Fibroblast of lung (primary cell): Measurements from ENCODE around the gene STXBP5L. TPM values are rescaled to one million over a fixed set of nuclear protein-coding genes. Genes with fewer than 3 reads are reported as not detected.
A peak's percentile ranks its signal among the peaks of the same experiment; 100 is the strongest.

Experiments
- DNase-seq, 2 donors: peaks; one replicate each; pipeline versions ENCODE4 v3.0.0 to v3.0.0-alpha.2; 2010; ENCODE audit warnings: low read depth in 2 of 2
- H2AFZ ChIP-seq: 2 replicates; pipeline ENCODE4 v1.5.1; 2012; ENCODE audit warnings: low read length, control low read depth, inconsistent platforms
- H3K27ac ChIP-seq: 2 replicates; pipeline ENCODE4 v1.5.1; 2011; ENCODE audit warnings: low read length, control low read depth; ENCODE audit not compliant: insufficient read depth
- H3K27me3 ChIP-seq: 2 replicates; pipeline ENCODE4 v1.5.1; 2011; ENCODE audit warnings: mild to moderate bottlenecking, low read length; ENCODE audit not compliant: control insufficient read depth, insufficient read depth
- H3K36me3 ChIP-seq: 2 replicates; pipeline ENCODE4 v1.5.1; 2011; ENCODE audit warnings: low read length; ENCODE audit not compliant: control insufficient read depth, insufficient read depth
- H3K4me1 ChIP-seq: 2 replicates; pipeline ENCODE4 v1.5.1; 2011; ENCODE audit warnings: low read length; ENCODE audit not compliant: control insufficient read depth, insufficient read depth; ENCODE audit errors: extremely low read depth
- H3K4me2 ChIP-seq: 2 replicates; pipeline ENCODE4 v1.5.1; 2011; ENCODE audit warnings: low read length, control low read depth; ENCODE audit not compliant: insufficient read depth; ENCODE audit errors: extremely low read depth
- H3K4me3 ChIP-seq, 4 experiments: fragments of 200-600 bp in 1 of 4; sonication (generic) in 1 of 4; replicated peaks in 1 of 4; 2 replicates each; pipeline ENCODE4 v1.5.1; 2011 to 2016; ENCODE audit warnings: low read length in 4 of 4, low read depth in 3 of 4, mild to moderate bottlenecking in 3 of 4, control low read depth in 2 of 4, inconsistent platforms in 1 of 4, mixed read lengths in 1 of 4; ENCODE audit not compliant: insufficient read depth in 1 of 4; ENCODE audit errors: control extremely low read depth in 1 of 4
- H3K79me2 ChIP-seq: 2 replicates; pipeline ENCODE4 v1.5.1; 2012; ENCODE audit warnings: mild to moderate bottlenecking, low read length, inconsistent platforms; ENCODE audit not compliant: control insufficient read depth, insufficient read depth
- H3K9ac ChIP-seq: 2 replicates; pipeline ENCODE4 v1.5.1; 2011; ENCODE audit warnings: mild to moderate bottlenecking, low read length, control low read depth; ENCODE audit not compliant: insufficient read depth
- H3K9me3 ChIP-seq: 2 replicates; pipeline ENCODE4 v1.5.1; 2012; ENCODE audit warnings: low read depth, low read length; ENCODE audit not compliant: control insufficient read depth, insufficient read depth
- H4K20me1 ChIP-seq: 2 replicates; pipeline ENCODE4 v1.5.1; 2011; ENCODE audit warnings: low read length; ENCODE audit not compliant: control insufficient read depth, insufficient read depth; ENCODE audit errors: extremely low read depth
- EZH2 ChIP-seq: IDR thresholded peaks from 2 replicates; pipeline ENCODE4 v1.5.1; 2012; ENCODE audit warnings: low read length, control low read depth, mild to moderate bottlenecking; ENCODE audit errors: missing control alignments
- polyA minus RNA-seq: library from RNA; depleted of rRNA, polyadenylated mRNA; stranded (reverse); fragments of >200 nt; gene quantifications from 2 replicates; pipeline ENCODE4 v1.2.3, GENCODE V29; 2011; ENCODE audit warnings: low replicate concordance
- polyA plus RNA-seq, 2 donors: library from polyadenylated mRNA; depleted of rRNA in 1 of 2; stranded (reverse) in 1 of 2; unstranded in 1 of 2; fragments of >200 nt; gene quantifications; 2 replicates each; pipeline ENCODE4 v1.2.1, GENCODE V29; 2011 to 2012; ENCODE audit warnings: missing spikeins in 1 of 2
- total RNA-seq: library from RNA; depleted of rRNA; stranded (reverse); fragments of >200 nt; gene quantifications from 2 replicates; pipeline ENCODE4 v1.2.1, GENCODE V29; 2014
- TF ChIP-seq, protein P1 (sequence below), 2 donors: IDR thresholded peaks in 1 of 2; conservative IDR thresholded peaks in 1 of 2; 1 replicate in 1 of 2; 2 replicates in 1 of 2; pipeline ENCODE4 v1.5.1; 2011 to 2012; ENCODE audit warnings: low read length in 2 of 2, control low read depth in 1 of 2, inconsistent platforms in 1 of 2, low read depth in 1 of 2, mild to moderate bottlenecking in 1 of 2

STXBP5L gene
- total RNA-seq (not detected in 2 replicates), polyA plus RNA-seq (not detected in 2 replicates), polyA minus RNA-seq (not detected in 2 replicates)
- not detected in 2 replicates for polyA plus RNA-seq (2012)

DNA sequence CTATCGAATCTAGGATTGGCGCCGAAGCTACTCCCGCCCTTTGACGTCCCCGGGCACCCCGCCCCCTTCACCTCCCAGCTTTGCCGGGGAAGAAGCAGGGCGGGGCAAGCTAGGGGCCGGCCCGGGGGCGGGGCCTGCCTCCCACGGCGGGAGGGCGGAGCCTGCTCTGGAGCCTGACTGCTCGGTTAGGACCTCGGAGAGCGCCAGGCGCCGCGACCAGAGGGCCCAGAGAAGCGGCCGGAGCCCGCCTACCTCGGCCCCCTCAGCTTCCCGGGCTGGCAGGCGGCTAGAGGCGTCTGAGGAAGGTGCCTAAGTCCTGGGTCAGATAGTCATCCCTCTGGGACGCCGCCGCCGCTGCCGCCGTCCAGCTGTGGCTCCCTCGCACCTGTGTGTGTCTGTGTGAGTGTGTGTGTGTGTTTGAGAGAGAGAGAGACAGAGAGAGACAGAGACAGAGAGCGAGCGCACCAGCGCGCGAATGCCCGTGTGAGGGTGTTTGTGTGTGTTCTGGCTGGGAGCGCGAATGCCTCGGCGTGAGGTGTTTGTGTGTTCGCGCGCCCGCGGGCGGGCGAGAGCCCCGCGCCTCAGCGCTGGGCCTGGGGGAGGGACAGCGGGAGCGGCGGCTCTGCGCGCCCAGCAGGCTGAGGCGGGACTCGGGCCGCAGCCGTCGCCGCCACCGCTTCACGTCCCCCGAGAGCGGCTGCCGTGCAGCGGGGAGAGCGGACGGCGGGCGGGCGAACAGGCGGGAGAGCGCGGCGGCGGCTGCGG, at the start of gene STXBP5L:
TSS of gene STXBP5L (plus strand) at position 176 of the 765 bp plus-strand sequence. CDS start 1,374 bp downstream, outside the sequence.
- peak within 1 kb of the TSS; percentile 14 to 50 (median 38) for H3K4me3 ChIP-seq
- H3K27ac ChIP-seq: no peak within 1 kb of the TSS
- H3K9me3 ChIP-seq: no peaks in the 10 kb centered on the region
- peaks cover 2% of the 10 kb centered on the region for H3K4me1 ChIP-seq
- peak within 1 kb of the TSS; percentile 80 for H3K4me2 ChIP-seq
- H3K79me2 ChIP-seq: no peaks in the 10 kb centered on the region
- no peaks in the 10 kb centered on the region for H3K36me3 ChIP-seq
- peaks cover 8% of the 10 kb centered on the region for H3K27me3 ChIP-seq
- H2AFZ ChIP-seq: no peak within 1 kb of the TSS
- H4K20me1 ChIP-seq: no peaks in the 10 kb centered on the region
- H3K9ac ChIP-seq: no peak within 1 kb of the TSS
- TF ChIP-seq EZH2: no peak
- TF ChIP-seq, protein P1, sequence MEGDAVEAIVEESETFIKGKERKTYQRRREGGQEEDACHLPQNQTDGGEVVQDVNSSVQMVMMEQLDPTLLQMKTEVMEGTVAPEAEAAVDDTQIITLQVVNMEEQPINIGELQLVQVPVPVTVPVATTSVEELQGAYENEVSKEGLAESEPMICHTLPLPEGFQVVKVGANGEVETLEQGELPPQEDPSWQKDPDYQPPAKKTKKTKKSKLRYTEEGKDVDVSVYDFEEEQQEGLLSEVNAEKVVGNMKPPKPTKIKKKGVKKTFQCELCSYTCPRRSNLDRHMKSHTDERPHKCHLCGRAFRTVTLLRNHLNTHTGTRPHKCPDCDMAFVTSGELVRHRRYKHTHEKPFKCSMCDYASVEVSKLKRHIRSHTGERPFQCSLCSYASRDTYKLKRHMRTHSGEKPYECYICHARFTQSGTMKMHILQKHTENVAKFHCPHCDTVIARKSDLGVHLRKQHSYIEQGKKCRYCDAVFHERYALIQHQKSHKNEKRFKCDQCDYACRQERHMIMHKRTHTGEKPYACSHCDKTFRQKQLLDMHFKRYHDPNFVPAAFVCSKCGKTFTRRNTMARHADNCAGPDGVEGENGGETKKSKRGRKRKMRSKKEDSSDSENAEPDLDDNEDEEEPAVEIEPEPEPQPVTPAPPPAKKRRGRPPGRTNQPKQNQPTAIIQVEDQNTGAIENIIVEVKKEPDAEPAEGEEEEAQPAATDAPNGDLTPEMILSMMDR (conservative IDR thresholded peaks at IDR 0.05 in 1 of 2, IDR thresholded peaks at IDR 0.05 in 1 of 2; ENCODE audit: low read depth in 1 of 2, low read length in 2 of 2): no peak
- DNase-seq: peak; percentile 51 to 72

DNA sequence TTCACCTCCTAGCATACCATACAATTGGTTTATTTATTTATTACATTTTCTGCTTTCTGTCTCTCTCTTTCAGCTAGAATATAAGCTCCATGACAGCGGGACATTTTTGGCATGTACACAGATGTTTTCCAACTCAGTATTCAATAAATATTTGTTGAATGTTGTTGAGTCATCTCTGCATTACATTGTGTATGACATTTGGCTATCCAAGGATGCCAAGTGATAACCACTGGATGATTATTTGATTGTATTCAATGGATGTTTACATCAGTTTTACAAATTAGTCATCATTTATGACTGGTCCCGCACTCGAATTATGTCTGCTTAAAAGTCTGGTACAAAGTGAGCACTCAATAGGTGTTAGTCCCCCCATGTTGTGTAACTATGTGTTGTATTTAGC, 49.5 kb upstream of the STXBP5L start:
- Histone ChIP-seq H3K4me3 (no peak overlapping the region), H3K9me3 (no peaks in the 10 kb centered on the region), H3K4me2 (no peak overlapping the region), H4K20me1 (no peaks in the 10 kb centered on the region), H3K79me2 (no peaks in the 10 kb centered on the region), H3K4me1 (no peaks in the 10 kb centered on the region), H2AFZ (no peak overlapping the region), H3K27ac (no peak overlapping the region), H3K27me3 (no peaks in the 10 kb centered on the region), H3K9ac (no peak overlapping the region), H3K36me3 (no peaks in the 10 kb centered on the region)
- TF ChIP-seq, protein P1 (conservative IDR thresholded peaks at IDR 0.05 in 1 of 2, IDR thresholded peaks at IDR 0.05 in 1 of 2; ENCODE audit: low read depth in 1 of 2, low read length in 2 of 2): no peak
- no peak for TF ChIP-seq EZH2
- DNase-seq: peak in 1 of 2 donors; percentile 30

DNA sequence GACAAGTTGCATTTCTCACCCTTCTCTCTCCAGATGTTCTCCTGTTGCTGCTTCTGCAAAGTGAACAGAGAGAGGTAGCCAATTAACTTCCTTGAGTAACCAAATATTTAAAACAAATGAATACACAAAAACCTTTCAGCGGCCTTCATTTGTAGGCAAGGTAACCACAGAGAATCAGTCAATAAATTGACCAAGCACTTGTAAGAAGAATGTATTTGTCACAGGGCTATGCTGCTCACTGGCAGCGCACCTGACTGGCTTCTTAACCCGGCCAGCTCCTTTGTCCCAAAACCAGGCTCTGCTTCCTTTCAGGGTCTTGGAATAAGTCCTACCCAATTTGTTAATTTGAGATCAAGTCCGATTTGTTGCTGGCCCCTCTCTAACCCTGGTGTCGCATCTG, 43.5 kb upstream of the STXBP5L start:
- no peaks in the 10 kb centered on the region for H3K36me3 ChIP-seq
- H4K20me1 ChIP-seq: no peaks in the 10 kb centered on the region

More for the DNA sequence above, 43.5 kb upstream of the STXBP5L start:
- H3K27me3 ChIP-seq: no peaks in the 10 kb centered on the region
- H3K4me1 ChIP-seq: no peaks in the 10 kb centered on the region
- no peak overlapping the region for H3K4me2 ChIP-seq
- H2AFZ ChIP-seq: no peak overlapping the region
- H3K79me2 ChIP-seq: no peaks in the 10 kb centered on the region
- H3K9me3 ChIP-seq: no peaks in the 10 kb centered on the region
- no peak overlapping the region for H3K27ac ChIP-seq
- no peak overlapping the region for H3K4me3 ChIP-seq
- no peak for DNase-seq
- H3K9ac ChIP-seq: no peak overlapping the region
- TF ChIP-seq EZH2: no peak
- TF ChIP-seq, protein P1 (conservative IDR thresholded peaks at IDR 0.05 in 1 of 2, IDR thresholded peaks at IDR 0.05 in 1 of 2; ENCODE audit: low read depth in 1 of 2, low read length in 2 of 2): no peak
